NT2/D1 (cell line): ENCODE data around the gene ZNF518B.

Source experiments
- DNase-seq: peaks from one replicate; pipeline ENCODE4 v3.0.0-alpha.2; 2011; ENCODE audit warnings: low read depth, low spot score
- H3K27me3 ChIP-seq: 2 replicates; pipeline ENCODE4 v1.6.0; 2011; ENCODE audit warnings: mild to moderate bottlenecking; ENCODE audit not compliant: insufficient read length, insufficient read depth
- H3K36me3 ChIP-seq: 2 replicates; pipeline ENCODE4 v1.6.1; 2011; ENCODE audit warnings: mild to moderate bottlenecking, low read length, mixed read lengths; ENCODE audit not compliant: insufficient read depth, insufficient read length
- H3K4me1 ChIP-seq: 2 replicates; pipeline ENCODE4 v1.5.1; 2011; ENCODE audit not compliant: insufficient read depth, insufficient read length
- H3K4me3 ChIP-seq: 2 replicates; pipeline ENCODE4 v1.5.1; 2011; ENCODE audit warnings: low read depth; ENCODE audit not compliant: insufficient read length
- H3K9ac ChIP-seq: 2 replicates; pipeline ENCODE4 v1.6.0; 2011; ENCODE audit warnings: low read depth; ENCODE audit not compliant: insufficient read length
- H3K9me3 ChIP-seq: 2 replicates; pipeline ENCODE4 v1.5.1; 2011; ENCODE audit warnings: mild to moderate bottlenecking, low read length; ENCODE audit not compliant: insufficient read depth
- SUZ12 ChIP-seq: IDR thresholded peaks from 2 replicates; pipeline ENCODE4 v1.6.1; 2011; ENCODE audit not compliant: insufficient read length, insufficient read depth; ENCODE audit errors: extremely low read depth
- YY1 ChIP-seq: IDR thresholded peaks from 2 replicates; pipeline ENCODE4 v1.6.1; 2011; ENCODE audit not compliant: insufficient read length, insufficient read depth
- ZNF274 ChIP-seq: IDR thresholded peaks from 2 replicates; pipeline ENCODE4 v1.6.1; 2011; ENCODE audit warnings: mild to moderate bottlenecking, low read depth, low read length

ZNF518B gene

GRCh38 chr4:10405672-10406071, 51.6 kb downstream of the ZNF518B start:
- no peaks in the 10 kb centered on the region for H3K36me3 ChIP-seq
- DNase-seq: no peak
- no peaks in the 10 kb centered on the region for H3K9me3 ChIP-seq
- no peaks in the 10 kb centered on the region for H3K27me3 ChIP-seq
- TF ChIP-seq YY1 (no peak), SUZ12 (no peak), ZNF274 (no peak)
- H3K9ac ChIP-seq: no peak overlapping the region
- no peaks in the 10 kb centered on the region for H3K4me1 ChIP-seq
- no peak overlapping the region for H3K4me3 ChIP-seq

GRCh38 chr4:10403633-10404445, 53.4 kb downstream of the ZNF518B start:
- no peaks in the 10 kb centered on the region for H3K27me3 ChIP-seq
- H3K36me3 ChIP-seq: no peaks in the 10 kb centered on the region
- DNase-seq: peak; percentile 18
- H3K4me3 ChIP-seq: no peak overlapping the region
- TF ChIP-seq SUZ12: no peak
- TF ChIP-seq ZNF274: no peak
- H3K9me3 ChIP-seq: no peaks in the 10 kb centered on the region
- no peak overlapping the region for H3K9ac ChIP-seq
- H3K4me1 ChIP-seq: no peaks in the 10 kb centered on the region

GRCh38 chr4:10395971-10396580, 61.1 kb downstream of the ZNF518B start:
- H3K4me1 ChIP-seq: no peaks in the 10 kb centered on the region
- no peak overlapping the region for H3K9ac ChIP-seq
- H3K36me3 ChIP-seq: no peaks in the 10 kb centered on the region

More at GRCh38 chr4:10395971-10396580, 61.1 kb downstream of the ZNF518B start:
- no peak for DNase-seq
- no peaks in the 10 kb centered on the region for H3K27me3 ChIP-seq
- TF ChIP-seq YY1 (no peak), SUZ12 (no peak), ZNF274 (no peak)
- no peak overlapping the region for H3K4me3 ChIP-seq
- no peaks in the 10 kb centered on the region for H3K9me3 ChIP-seq
